Measurements from ENCODE around the gene CTSF.

DNA sequence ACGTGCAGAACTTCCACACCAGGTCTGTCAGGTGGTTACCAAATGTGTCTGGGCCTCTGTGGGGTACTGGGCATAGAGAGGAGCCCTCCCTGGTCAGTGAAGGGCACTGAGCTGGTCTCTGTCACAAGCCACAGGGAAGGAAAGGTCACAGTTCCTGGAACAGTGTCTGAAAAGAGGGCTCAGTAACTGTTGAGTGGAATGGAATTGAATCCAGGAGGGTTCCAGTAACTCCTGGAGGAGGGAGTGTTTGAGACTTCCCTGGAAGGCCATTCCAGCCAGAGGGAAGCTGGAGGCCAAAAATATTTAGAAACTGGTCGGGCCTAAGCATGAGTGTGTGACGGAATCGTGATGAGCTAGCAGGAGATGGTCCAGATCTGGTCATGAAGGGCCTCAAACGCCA, 13.8 kb downstream of the CTSF start:
- TF ChIP-seq YY1 (IDR thresholded peaks at IDR 0.05; ENCODE audit: low read depth) (no peak), TEAD4 (IDR thresholded peaks at IDR 0.05) (no peak)
